GM19467 (cell line): Measurements from ENCODE around the gene TTLL11.
"Not testable (repeated sequence)": the region's sequence is repeated elsewhere in the genome, so short reads cannot be mapped to it uniquely, and the experiment has no call there.

Experiments used
- ATAC-seq: cut with Tn5 transposase; IDR thresholded peaks from one replicate; pipeline ENCODE4 v1.9.1; 2021; ENCODE audit warnings: mild to moderate bottlenecking, moderate library complexity; ENCODE audit not compliant: unreplicated experiment

The TTLL11 gene

GRCh38 chr9:122125509-122126330 is 32.6 kb upstream of the TTLL11 start:
- no peak for ATAC-seq

- ATAC-seq: no peak
These were observed 32.0 kb upstream of the TTLL11 start for GRCh38 chr9:122125158-122125508.

GRCh38 chr9:122124528-122124927 is 31.4 kb upstream of the TTLL11 start:
- no peak for ATAC-seq

GRCh38 chr9:122124048-122124447 is 30.9 kb upstream of the TTLL11 start:
- ATAC-seq: no peak

- no peak for ATAC-seq
These were observed 30.0 kb upstream of the TTLL11 start for GRCh38 chr9:122122903-122123632.

GRCh38 chr9:122122468-122122867 is 29.4 kb upstream of the TTLL11 start:
- ATAC-seq: no peak

- no peak for ATAC-seq
These were observed 28.8 kb upstream of the TTLL11 start for GRCh38 chr9:122121931-122122330.

GRCh38 chr9:122121391-122121790 is 28.3 kb upstream of the TTLL11 start:
- no peak for ATAC-seq

- no peak for ATAC-seq
These were observed 27.4 kb upstream of the TTLL11 start for GRCh38 chr9:122120316-122121071.

- ATAC-seq: no peak
These were observed 26.6 kb upstream of the TTLL11 start for GRCh38 chr9:122119721-122120120.

- ATAC-seq: no peak
These were observed 26.0 kb upstream of the TTLL11 start for GRCh38 chr9:122119166-122119521.

- ATAC-seq: no peak
These were observed 25.4 kb upstream of the TTLL11 start for GRCh38 chr9:122118343-122119165.

GRCh38 chr9:122117241-122117640 is 24.1 kb upstream of the TTLL11 start:
- ATAC-seq: not testable (repeated sequence)

GRCh38 chr9:122116448-122117173 is 23.5 kb upstream of the TTLL11 start:
- ATAC-seq: no peak

- ATAC-seq: no peak
These were observed 22.9 kb upstream of the TTLL11 start for GRCh38 chr9:122116040-122116439.

GRCh38 chr9:122115176-122116035 is 22.3 kb upstream of the TTLL11 start:
- no peak for ATAC-seq

GRCh38 chr9:122113574-122113973 is 20.5 kb upstream of the TTLL11 start:
- ATAC-seq: no peak

GRCh38 chr9:122112238-122112637 is 19.1 kb upstream of the TTLL11 start:
- ATAC-seq: no peak

GRCh38 chr9:122111413-122112085 is 18.4 kb upstream of the TTLL11 start:
- no peak for ATAC-seq
